HCT116 (cell line): ENCODE measurements around the gene UCN2. TPM values are rescaled to one million over a fixed set of nuclear protein-coding genes. Genes with fewer than 3 reads are reported as not detected.

Source experiments
- ATAC-seq: fragments of 200-7000 bp; cut with Tn5 transposase; 2 replicates; pipeline ENCODE4 v1.9.1; 2020; ENCODE audit warnings: mild to moderate bottlenecking, moderate library complexity
- BruUV-seq: library from RNA; stranded (reverse); fragments of 400-500 nt; replicated peaks from 2 replicates; lab custom pipeline; 2021; lab: Mats Ljungman, UMichigan
- CTCF ChIA-PET: fragments of 300-600 bp; sonication (Branson Sonifier 250); formaldehyde crosslinking; loops from one replicate; lab custom pipeline; 2021; ENCODE audit warnings: antibody characterized with exemption; lab: Charles Lee
- POLR2A ChIA-PET: fragments of 300-600, 350-600 bp; sonication (Branson Sonifier 250); formaldehyde crosslinking; loops from one replicate; lab custom pipeline; 2021; ENCODE audit warnings: antibody characterized with exemption; lab: Charles Lee
- RAD21 ChIA-PET, 2 experiments: fragments of 300-600 bp; sonication (Branson Sonifier 250); formaldehyde crosslinking; loops; one replicate each; lab custom pipeline; 2023; ENCODE audit warnings: low total read pairs in 2 of 2; ENCODE audit not compliant: uncharacterized antibody in 2 of 2, unreplicated experiment in 2 of 2, low non-redundant PET in 1 of 2; lab: Charles Lee
- DNase-seq: peaks from one replicate; pipeline ENCODE4 v3.0.0-alpha.2; 2010; ENCODE audit warnings: low read depth, low spot score
- H2AFZ ChIP-seq: fragments of 200-600 bp; shearing (Covaris generic), sonication (generic); 2 replicates; pipeline ENCODE4 v1.6.1; 2017; ENCODE audit warnings: low read depth, mixed run types, mixed read lengths, antibody characterized with exemption, low read length; ENCODE audit not compliant: poor library complexity, severe bottlenecking
- H3K27ac ChIP-seq: 2 replicates; pipeline ENCODE4 v1.5.1; 2012; ENCODE audit warnings: low read depth, low read length
- H3K27me3 ChIP-seq: fragments of 200-600 bp; sonication (generic); 2 replicates; pipeline ENCODE4 v1.6.1; 2016; ENCODE audit warnings: mixed run types, low read length, mixed read lengths; ENCODE audit not compliant: insufficient read depth
- H3K36me3 ChIP-seq, 2 experiments: fragments of 200-500 bp in 1 of 2; fragments of 200-600 bp in 1 of 2; sonication (Bioruptor generic) in 1 of 2; sonication (generic) in 1 of 2; 2 replicates each; pipeline versions ENCODE4 v1.5.1 to v1.6.1; 2014 to 2016; ENCODE audit warnings: low read length in 2 of 2, inconsistent platforms in 1 of 2, mixed read lengths in 1 of 2, mixed run types in 1 of 2; ENCODE audit not compliant: insufficient read depth in 2 of 2, control insufficient read depth in 1 of 2
- H3K4me1 ChIP-seq, 2 experiments: fragments of 200-600 bp in 1 of 2; sonication (generic) in 1 of 2; 2 replicates each; pipeline versions ENCODE4 v1.5.1 to v1.6.1; 2012 to 2017; ENCODE audit warnings: low read length in 2 of 2, inconsistent platforms in 1 of 2, mild to moderate bottlenecking in 1 of 2, mixed read lengths in 1 of 2, mixed run types in 1 of 2, moderate library complexity in 1 of 2; ENCODE audit not compliant: insufficient read depth in 2 of 2, control insufficient read depth in 1 of 2
- H3K4me2 ChIP-seq: fragments of 200-600 bp; sonication (generic); 2 replicates; pipeline ENCODE4 v1.6.1; 2017; ENCODE audit warnings: mixed run types, low read length, mixed read lengths
- H3K4me3 ChIP-seq, 2 experiments: fragments of 200-600 bp in 1 of 2; sonication (generic) in 1 of 2; replicated peaks in 1 of 2; 2 replicates each; pipeline ENCODE4 v1.5.1; 2011 to 2016; ENCODE audit warnings: low read length in 2 of 2, control low read depth in 1 of 2, low read depth in 1 of 2, mild to moderate bottlenecking in 1 of 2, mixed read lengths in 1 of 2, mixed run types in 1 of 2
- H3K79me2 ChIP-seq: fragments of 200-600 bp; sonication (generic); 2 replicates; pipeline ENCODE4 v1.6.1; 2017; ENCODE audit warnings: mild to moderate bottlenecking, mixed run types, low read length, moderate library complexity, mixed read lengths; ENCODE audit not compliant: insufficient read depth
- H3K9ac ChIP-seq: fragments of 200-600 bp; sonication (generic); 2 replicates; pipeline ENCODE4 v1.6.1; 2016; ENCODE audit warnings: low read length, mixed read lengths
- H3K9me2 ChIP-seq: fragments of 200-600 bp; sonication (generic), shearing (Covaris generic); 2 replicates; pipeline ENCODE4 v1.6.1; 2017; ENCODE audit warnings: mixed run types, mild to moderate bottlenecking, moderate library complexity; ENCODE audit not compliant: insufficient read depth
- H3K9me3 ChIP-seq, 2 experiments: fragments of 200-500 bp in 1 of 2; fragments of 200-600 bp in 1 of 2; sonication (Bioruptor generic) in 1 of 2; sonication (generic) in 1 of 2; 2 replicates each; pipeline ENCODE4 v1.6.1; 2014 to 2017; ENCODE audit warnings: low read length in 2 of 2, mixed read lengths in 2 of 2, inconsistent platforms in 1 of 2, low read depth in 1 of 2, mild to moderate bottlenecking in 1 of 2, mixed run types in 1 of 2, moderate library complexity in 1 of 2; ENCODE audit not compliant: control insufficient read depth in 1 of 2, insufficient read depth in 1 of 2
- H4K20me1 ChIP-seq: fragments of 200-600 bp; sonication (generic), shearing (Covaris generic); 2 replicates; pipeline ENCODE4 v1.6.1; 2017; ENCODE audit warnings: mixed run types, mild to moderate bottlenecking, moderate library complexity; ENCODE audit not compliant: insufficient read depth
- ATF3 ChIP-seq: IDR thresholded peaks from 2 replicates; pipeline ENCODE4 v1.6.1; 2012
- CBX3 ChIP-seq: IDR thresholded peaks from 2 replicates; pipeline ENCODE4 v1.6.1; 2012; ENCODE audit warnings: low read depth
- CEBPB ChIP-seq: IDR thresholded peaks from 2 replicates; pipeline ENCODE4 v1.6.1; 2012; ENCODE audit warnings: low read depth
- EGR1 ChIP-seq: IDR thresholded peaks from 2 replicates; pipeline ENCODE4 v1.6.1; 2012; ENCODE audit warnings: low read depth
- ELF1 ChIP-seq: IDR thresholded peaks from 2 replicates; pipeline ENCODE4 v1.6.1; 2012; ENCODE audit warnings: low read depth, borderline replicate concordance
- EZH2 ChIP-seq: fragments of 200-600 bp; sonication (generic); IDR thresholded peaks from 2 replicates; pipeline ENCODE4 v1.6.1; 2017; ENCODE audit warnings: antibody characterized with exemption, mixed run types
- EZH2phosphoT487 ChIP-seq: fragments of 200-600 bp; IDR thresholded peaks from 2 replicates; pipeline ENCODE4 v1.6.1; 2018; ENCODE audit warnings: antibody characterized with exemption, borderline replicate concordance
- FOSL1 ChIP-seq: IDR thresholded peaks from 2 replicates; pipeline ENCODE4 v1.6.1; 2012; ENCODE audit warnings: low read depth
- MAX ChIP-seq: IDR thresholded peaks from 2 replicates; pipeline ENCODE4 v1.6.1; 2012
- POLR2AphosphoS5 ChIP-seq: IDR thresholded peaks from 2 replicates; pipeline ENCODE4 v1.6.1; 2011; ENCODE audit warnings: mild to moderate bottlenecking, low read depth, low read length, moderate library complexity
- RAD21 ChIP-seq: IDR thresholded peaks from 2 replicates; pipeline ENCODE4 v1.6.1; 2012; ENCODE audit warnings: low read depth, mild to moderate bottlenecking
- REST ChIP-seq: IDR thresholded peaks from 2 replicates; pipeline ENCODE4 v1.6.1; 2012; ENCODE audit warnings: low read depth
- SIN3A ChIP-seq: IDR thresholded peaks from 2 replicates; pipeline ENCODE4 v1.6.1; 2012; ENCODE audit warnings: low read depth
- SP1 ChIP-seq: IDR thresholded peaks from 2 replicates; pipeline ENCODE4 v1.6.1; 2012; ENCODE audit warnings: low read depth
- TCF7L2 ChIP-seq: IDR thresholded peaks from 2 replicates; pipeline ENCODE4 v1.7.0; 2011; ENCODE audit warnings: borderline replicate concordance, inconsistent platforms; ENCODE audit not compliant: insufficient read depth, insufficient read length; ENCODE audit errors: extremely low read depth
- YY1 ChIP-seq: IDR thresholded peaks from 2 replicates; pipeline ENCODE4 v1.6.1; 2011; ENCODE audit warnings: low read length, low read depth, moderate library complexity, mild to moderate bottlenecking; ENCODE audit not compliant: insufficient replicate concordance; ENCODE audit errors: extremely low read depth
- ZBTB33 ChIP-seq: IDR thresholded peaks from 2 replicates; pipeline ENCODE4 v1.6.1; 2011; ENCODE audit warnings: mild to moderate bottlenecking, low read length, moderate library complexity; ENCODE audit not compliant: insufficient replicate concordance; ENCODE audit errors: extremely low read depth
- ZFX ChIP-seq: fragments of 450-650 bp; IDR thresholded peaks from 2 replicates; pipeline ENCODE4 v1.6.1; 2017
- ZNF274 ChIP-seq: fragments of 200-500 bp; sonication (Bioruptor generic); IDR thresholded peaks from 2 replicates; pipeline ENCODE4 v1.6.1; 2014; ENCODE audit warnings: mild to moderate bottlenecking, low read depth, low read length, inconsistent platforms
- intact Hi-C: fragments of 100-400 bp; cut with micrococcal nuclease; formaldehyde crosslinking; loops from 2 replicates; pipeline ENCODE4 v1.10.0; 2022
- total RNA-seq: library from RNA; stranded (reverse); gene quantifications from one replicate; pipeline ENCODE4 v1.2.1, GENCODE V29; 2021; ENCODE audit not compliant: unreplicated experiment

Gene UCN2
- total RNA-seq, 1 experiment from 2014 or later: 1.5 TPM

- no peaks in the 10 kb centered on the region for H3K9me2 ChIP-seq
- ChIA-PET CTCF (interaction anchor here (0.6 kb wide), 1 partner anchor 79 kb away, joined by 3 read pairs; no protein-coding TSS in a partner anchor), POLR2A (no interaction called here), RAD21 (no interaction called here)
- no peak overlapping the region for H3K4me3 ChIP-seq
- H3K9me3 ChIP-seq: no peaks in the 10 kb centered on the region
- H3K4me2 ChIP-seq: no peak overlapping the region
- peaks cover 7 to 19% of the 10 kb centered on the region in 2 experiments; a peak in 3 of 4 replicates for H3K36me3 ChIP-seq
- no peak overlapping the region for H2AFZ ChIP-seq
- H3K79me2 ChIP-seq: no peaks in the 10 kb centered on the region
- BruUV-seq: no TSS peak
- intact Hi-C loops: no loop called here
- no peak overlapping the region for H3K27ac ChIP-seq
- H4K20me1 ChIP-seq: no peaks in the 10 kb centered on the region
- H3K27me3 ChIP-seq: no peaks in the 10 kb centered on the region
- ATAC-seq (no peak), DNase-seq (no peak)
- H3K9ac ChIP-seq: no peak overlapping the region
- TF ChIP-seq YY1: no peak
- no peak for TF ChIP-seq ZBTB33
- TF ChIP-seq SP1: no peak
- TF ChIP-seq CEBPB: no peak
- no peak for TF ChIP-seq POLR2AphosphoS5
- no peak for TF ChIP-seq EZH2
- TF ChIP-seq EZH2phosphoT487: no peak
- TF ChIP-seq ATF3: no peak
- no peak for TF ChIP-seq TCF7L2
- no peak for TF ChIP-seq EGR1
- TF ChIP-seq CBX3: no peak
- no peak for TF ChIP-seq FOSL1
- no peak for TF ChIP-seq SIN3A
- no peak for TF ChIP-seq ELF1
- no peak for TF ChIP-seq MAX
- no peak for TF ChIP-seq REST
- no peak for TF ChIP-seq ZNF274
- no peak for TF ChIP-seq RAD21
- TF ChIP-seq ZFX: no peak
- H3K4me1 ChIP-seq: no peaks in the 10 kb centered on the region
These were observed 34.8 kb downstream of the UCN2 start for GRCh38 chr3:48528754-48529153.
